Measurements from ENCODE around the gene CLBA1.

The CLBA1 gene

DNA sequence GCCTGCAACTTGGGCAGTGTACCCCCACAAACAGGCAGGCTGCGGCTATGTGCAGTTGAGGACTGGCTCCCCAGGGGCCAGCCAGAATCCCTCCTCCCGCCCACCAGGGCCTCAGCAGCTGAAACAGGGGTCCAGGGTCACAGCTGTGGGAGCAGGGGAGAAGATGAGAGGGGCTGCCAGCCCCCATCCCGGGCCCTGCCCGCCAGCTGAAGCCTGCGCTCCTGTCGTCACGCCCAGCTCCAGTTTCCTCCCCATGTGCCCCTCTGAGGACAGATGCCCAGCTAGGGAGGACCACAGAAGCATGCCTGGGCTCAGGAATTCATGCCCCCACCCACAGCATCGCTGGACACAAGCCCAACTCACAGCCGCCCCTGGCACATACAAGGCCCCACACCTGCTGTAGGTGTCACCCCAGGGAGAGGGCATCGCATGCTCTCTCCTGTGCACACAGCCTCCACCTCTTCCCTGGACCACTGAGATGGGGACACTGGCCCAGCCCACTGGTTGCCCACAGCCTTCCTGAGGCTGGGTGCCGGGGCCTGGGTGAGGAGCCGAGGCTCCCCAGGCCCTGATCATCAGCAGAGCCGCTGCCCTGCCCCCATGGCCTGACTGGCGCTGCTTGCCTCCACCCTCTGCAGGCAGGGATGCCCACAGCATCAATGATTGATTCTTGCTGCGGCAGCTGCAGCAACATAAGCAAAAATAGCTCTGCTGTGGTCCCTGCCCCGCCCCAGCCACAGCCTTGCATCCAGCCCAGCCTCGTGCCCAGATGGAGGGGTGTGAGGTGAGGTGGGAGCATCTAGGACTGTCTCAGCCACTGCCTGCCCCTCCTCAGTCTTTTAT lies 3.7 kb upstream of the CLBA1 start:
- no peak for DNase-seq

DNA sequence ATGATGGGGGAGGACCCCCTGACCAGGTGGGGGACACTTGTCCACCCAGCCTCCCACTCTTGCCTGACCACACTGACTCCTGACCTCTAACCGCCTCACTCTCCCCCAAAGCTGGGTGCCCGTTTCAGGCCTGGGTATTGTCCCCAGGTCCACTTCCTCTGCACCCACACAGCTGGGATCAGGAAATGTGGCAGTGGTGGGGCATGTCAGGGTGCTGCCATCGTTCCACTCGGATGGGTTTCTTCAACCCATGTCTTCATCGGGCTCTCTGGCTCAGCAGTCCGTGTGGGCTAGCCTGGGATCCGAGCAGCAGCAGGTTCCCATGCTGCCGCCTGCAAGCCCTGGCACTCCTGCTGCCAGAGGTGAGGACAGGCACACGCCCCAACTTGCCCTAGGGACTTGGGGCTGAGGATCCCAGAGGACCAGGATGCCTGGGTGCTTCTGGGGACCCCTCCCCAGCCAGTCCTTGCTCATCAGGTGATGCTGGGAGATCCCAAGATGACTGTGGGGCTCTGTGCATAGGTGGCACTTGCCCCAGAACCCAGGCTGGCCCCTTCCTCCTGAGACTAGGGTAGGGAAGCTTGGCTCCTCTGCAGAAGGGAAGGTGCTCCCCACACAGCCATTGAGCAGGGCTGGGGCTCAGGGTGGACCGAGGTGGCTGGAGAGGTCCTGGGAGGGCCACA lies 2.9 kb upstream of the CLBA1 start:
- no peak for DNase-seq

DNA sequence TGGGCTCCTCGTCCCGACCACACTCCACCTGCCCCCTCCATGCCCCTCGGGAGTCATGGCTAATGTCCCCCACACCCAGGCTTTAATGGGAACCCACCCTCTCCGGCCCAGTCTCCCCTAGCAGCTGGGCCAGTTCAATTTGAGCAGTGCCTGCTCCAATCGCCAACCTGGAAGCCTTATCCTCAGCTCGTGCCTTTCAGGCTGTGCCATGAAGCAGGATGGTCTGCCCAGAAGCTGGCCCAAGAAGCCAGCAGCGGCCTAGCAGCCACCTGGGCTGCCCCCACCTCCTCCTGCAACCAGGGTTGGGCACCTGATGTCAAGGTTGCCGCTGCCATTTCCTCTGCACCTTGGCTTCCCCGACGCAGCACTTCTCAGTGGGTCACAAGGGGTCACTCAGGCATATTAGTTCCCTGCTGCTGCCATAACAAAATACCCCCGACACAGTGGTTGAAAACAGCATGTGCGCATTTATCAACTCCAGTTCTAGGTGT lies 2.3 kb upstream of the CLBA1 start:
- DNase-seq: no peak

DNA sequence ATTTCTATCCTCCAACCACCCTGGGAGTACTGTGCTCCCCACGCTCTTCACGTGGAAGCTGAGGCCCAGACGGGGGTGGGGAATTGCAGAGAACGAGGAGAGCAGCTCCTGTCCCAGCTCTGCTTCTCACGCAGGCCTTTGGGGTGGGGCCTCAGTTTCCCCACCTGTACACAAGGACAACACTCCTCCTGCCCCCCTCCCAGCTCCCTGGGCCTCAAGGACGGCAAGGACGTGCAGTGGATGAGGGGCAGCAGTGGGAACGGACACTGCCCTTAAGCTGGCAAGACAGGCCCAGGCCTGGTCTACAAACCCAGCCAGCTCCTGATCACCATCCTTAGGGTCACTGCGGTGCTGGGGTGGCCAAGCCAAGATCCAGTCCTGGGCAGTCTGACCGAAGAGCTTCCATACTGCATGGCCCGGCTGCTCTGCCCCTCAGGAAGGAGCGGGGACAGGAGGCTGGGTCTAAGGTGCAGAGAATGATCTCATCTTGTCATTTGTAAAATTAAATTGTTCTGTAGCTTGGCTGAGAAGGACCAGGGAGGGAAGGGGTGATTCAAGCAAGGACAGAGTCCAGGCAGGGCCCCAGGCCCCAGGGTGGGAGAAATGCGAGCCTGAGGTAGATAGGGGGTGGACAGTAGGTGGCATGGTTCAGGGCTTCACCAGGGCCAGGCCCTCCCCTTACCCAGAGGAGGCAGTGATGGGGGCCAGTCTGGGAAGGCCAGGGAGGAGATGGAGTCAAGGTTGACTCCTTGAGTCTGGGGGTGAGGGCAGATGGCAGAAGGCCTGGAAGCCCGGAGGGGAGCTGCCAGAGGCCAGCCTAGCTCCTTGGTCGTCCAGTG lies 1.3 kb upstream of the CLBA1 start:
- DNase-seq: no peak

GRCh38 chr14:104986487-104987164 lies 1.0 kb downstream of the CLBA1 start:
- no peak for DNase-seq

- no peak for DNase-seq
Observed at GRCh38 chr14:104989236-104989950, 3.8 kb downstream of the CLBA1 start.

DNA sequence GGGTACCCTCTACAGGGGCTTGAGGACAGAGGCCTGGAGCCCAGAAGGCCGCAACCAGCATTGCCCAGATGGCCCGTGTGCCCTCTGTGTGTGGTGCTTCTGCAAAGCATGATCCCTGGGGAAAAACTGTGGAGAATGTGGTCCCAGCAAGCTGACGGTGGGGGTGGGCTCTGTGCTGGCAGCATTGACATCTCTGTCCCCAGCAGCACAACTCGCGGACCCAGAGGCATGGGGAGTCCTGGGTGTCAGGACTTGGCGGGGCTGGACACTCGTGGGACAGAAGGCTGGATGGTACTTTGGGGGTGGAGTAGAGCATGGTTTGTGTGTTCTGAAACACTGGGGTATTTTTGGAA lies 4.3 kb downstream of the CLBA1 start:
- no peak for DNase-seq

- DNase-seq: no peak
Observed at GRCh38 chr14:104991896-104992230, 6.3 kb downstream of the CLBA1 start.

DNA sequence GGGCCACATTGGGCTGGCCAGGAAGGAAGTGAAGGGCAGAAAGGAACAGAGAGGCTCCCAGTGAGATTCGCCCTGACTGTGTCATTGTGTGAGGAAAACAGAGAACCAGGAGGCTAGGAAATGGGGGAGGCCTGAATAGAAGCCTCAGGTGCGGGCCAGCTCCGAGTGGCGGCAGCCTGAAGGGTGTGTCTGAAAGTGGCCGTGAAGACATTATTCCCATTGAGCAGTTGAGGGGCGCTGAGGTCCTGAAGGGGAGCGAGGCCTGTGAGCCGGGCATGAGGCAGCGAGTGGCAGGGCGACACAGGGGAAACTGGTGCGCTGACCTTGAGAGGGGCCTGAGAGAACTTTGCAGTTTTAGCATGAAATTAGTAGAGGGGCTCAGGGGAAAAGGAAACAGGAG lies 6.9 kb downstream of the CLBA1 start:
- no peak for DNase-seq

GRCh38 chr14:104993306-104993705 lies 7.7 kb downstream of the CLBA1 start:
- DNase-seq: no peak

GRCh38 chr14:104993808-104994591 lies 8.4 kb downstream of the CLBA1 start:
- DNase-seq: no peak

DNA sequence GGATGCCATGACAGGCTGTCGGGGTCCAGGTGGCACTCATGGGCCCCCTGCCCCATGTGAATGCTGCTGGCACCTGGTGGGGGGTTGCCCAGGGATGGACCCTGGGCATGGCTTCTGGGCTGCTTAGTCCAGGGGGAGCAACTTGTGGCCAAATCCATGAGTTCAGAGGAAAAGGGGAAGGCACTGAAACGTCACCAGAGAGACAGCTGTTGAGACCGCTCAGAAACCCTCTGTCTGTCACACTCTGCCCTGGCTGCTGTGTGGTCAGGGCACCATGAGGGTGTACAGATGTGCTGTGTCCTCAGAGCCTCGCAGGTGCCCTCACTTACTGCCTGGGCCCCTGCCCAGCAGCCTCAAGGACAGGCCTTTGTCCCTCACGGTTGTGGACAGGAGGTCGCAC lies 9.4 kb downstream of the CLBA1 start:
- DNase-seq: no peak

DNA sequence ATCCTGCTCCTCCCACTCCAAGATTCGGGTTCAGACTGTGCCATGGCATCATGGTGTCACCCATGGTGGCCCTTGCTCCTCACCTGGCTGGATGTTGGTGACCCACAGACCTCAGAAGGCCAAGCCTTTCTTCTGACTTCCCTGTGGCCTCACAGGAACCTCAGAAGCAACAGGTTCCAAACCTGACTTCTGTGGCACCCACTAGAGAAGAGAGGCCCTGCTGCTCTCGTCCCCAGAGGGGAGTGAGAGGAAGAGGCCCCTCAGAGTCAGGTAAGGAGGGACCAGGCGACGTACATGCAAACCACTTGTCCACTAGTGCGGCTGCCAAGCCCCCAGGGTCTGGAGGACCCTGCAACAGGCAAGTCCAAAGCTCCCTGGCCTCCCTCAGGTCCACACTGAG lies 10.4 kb downstream of the CLBA1 start:
- DNase-seq: no peak

DNA sequence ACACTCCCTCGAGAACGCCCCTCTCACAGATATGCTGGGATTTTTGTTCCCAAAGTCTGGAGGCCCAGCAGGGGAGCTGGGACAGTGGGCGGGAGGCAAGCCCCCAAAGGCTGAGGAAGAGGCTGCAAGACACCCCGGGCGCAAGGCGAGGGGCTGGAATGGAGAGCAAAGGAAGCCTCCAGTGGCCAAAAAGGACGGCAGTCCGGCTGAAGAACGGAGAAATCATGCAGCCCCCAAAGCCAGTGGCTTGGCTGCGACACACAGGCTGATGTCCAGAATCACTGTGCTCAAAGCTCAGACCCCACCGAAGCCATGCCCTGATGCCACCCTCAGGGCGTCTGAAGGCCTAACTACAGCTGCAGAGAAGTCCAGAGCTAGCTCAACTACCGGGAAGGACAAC lies 10.9 kb downstream of the CLBA1 start:
- no peak for DNase-seq

- no peak for DNase-seq
Observed at GRCh38 chr14:104998801-104999200, 13.2 kb downstream of the CLBA1 start.

- no peak for DNase-seq
Observed at GRCh38 chr14:104999361-104999760, 13.8 kb downstream of the CLBA1 start.

DNA sequence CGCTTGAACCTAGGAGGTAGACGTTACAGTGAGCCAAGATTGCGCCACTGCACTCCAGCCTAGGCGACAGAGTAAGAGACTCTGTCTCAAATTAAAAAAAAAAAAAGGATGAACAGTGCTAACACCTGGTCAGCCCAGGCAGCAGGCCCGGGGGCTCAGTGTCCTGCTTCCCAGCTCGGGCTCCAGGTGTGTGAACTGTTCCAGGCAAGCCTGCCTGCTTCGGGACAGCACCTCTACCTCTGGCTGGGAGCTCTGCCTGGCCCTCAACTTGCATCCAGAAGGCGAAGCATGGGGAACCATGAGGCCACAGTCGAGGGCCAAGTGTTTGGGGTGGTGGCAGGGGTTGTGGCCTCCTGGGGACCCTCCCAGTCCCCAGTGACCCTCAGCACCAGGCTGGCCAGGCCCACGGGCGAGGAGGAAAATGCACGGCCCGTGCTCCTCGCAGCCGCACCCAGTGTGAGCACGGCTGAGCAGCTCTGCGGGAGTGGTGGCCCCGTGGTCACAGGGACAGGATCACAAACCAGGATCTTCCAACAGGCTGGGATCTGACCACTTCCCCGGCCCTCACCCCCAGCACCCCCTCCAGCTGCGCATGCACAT lies 19.8 kb downstream of the CLBA1 start:
- no peak for DNase-seq

- DNase-seq: no peak
Observed at GRCh38 chr14:105005929-105006830, 20.6 kb downstream of the CLBA1 start.

DNA sequence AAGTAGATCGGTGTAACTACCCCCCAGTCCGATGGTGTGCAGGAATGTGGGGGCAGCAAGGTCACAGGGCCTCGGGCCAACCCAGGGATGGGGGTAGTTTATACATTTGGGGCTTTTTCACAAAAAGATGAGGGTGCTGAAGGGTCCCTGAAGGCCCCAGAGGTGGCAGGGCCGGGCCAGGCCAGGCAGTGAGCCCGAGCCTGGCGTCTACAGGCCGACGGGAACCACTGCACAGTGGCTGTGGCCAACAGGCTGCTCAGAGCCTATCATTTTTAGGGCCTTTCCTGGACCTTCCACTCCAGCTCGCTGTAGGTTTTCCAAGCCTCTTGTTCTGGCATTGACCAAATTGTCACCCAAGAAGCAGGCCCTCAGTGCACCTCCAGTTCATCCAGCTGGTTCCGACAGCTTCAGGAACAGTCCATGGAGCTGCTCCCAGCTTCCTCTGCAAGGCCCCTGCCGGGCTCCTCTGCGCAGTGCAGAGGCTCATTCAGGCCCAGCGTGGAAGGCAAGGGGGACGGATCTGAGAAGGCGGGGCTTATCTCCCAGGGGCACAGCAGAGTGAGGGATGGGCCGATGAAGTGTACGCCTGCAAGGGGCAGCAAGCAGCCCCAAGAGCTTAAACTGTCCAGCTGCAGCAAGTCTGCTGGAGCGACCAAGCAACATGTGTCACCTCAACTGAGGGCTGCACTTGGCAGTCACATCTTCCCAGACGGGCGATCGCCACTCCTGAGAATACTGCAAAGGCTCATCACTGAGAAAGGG lies 21.4 kb downstream of the CLBA1 start:
- no peak for DNase-seq
